Measurements from ENCODE around the gene TBC1D1.

DNA sequence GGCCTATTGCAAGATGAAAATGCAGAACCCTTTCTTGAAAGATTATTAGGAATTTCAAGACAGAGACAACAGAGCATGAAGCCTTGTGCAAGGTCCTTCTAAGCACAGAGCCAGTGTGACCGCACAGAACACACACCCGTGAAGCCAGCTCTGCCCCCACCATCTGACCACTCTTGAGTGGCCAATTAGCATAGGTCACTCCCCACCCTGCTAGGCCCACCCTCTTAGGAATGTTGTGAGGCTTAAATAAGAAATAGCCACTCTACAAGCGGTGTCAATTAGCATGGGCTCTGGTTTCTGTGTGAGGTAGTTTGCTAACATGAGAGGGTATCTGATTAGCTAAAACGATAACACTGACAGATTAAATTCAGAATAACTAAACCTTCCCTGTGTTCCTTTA is 222.2 kb downstream of the TBC1D1 start:
- TF ChIP-seq, protein P1, sequence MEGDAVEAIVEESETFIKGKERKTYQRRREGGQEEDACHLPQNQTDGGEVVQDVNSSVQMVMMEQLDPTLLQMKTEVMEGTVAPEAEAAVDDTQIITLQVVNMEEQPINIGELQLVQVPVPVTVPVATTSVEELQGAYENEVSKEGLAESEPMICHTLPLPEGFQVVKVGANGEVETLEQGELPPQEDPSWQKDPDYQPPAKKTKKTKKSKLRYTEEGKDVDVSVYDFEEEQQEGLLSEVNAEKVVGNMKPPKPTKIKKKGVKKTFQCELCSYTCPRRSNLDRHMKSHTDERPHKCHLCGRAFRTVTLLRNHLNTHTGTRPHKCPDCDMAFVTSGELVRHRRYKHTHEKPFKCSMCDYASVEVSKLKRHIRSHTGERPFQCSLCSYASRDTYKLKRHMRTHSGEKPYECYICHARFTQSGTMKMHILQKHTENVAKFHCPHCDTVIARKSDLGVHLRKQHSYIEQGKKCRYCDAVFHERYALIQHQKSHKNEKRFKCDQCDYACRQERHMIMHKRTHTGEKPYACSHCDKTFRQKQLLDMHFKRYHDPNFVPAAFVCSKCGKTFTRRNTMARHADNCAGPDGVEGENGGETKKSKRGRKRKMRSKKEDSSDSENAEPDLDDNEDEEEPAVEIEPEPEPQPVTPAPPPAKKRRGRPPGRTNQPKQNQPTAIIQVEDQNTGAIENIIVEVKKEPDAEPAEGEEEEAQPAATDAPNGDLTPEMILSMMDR (conservative IDR thresholded peaks at IDR 0.05; ENCODE audit: low read depth, low read length) = no peak
- no peak for TF ChIP-seq EZH2 (IDR thresholded peaks at IDR 0.05; ENCODE audit: borderline replicate concordance, low read depth, low read length, poor library complexity, severe bottlenecking)
